Tibial nerve (tissue), 4 donors: ENCODE results near the gene TYMP.

ENCODE experiments used
- EP300 ChIP-seq, 2 donors: sonication (generic); formaldehyde crosslinking; IDR thresholded peaks; one replicate each; pipeline ENCODE4 v1.6.1; 2017; ENCODE audit warnings: antibody characterized with exemption in 2 of 2, mild to moderate bottlenecking in 1 of 2
- POLR2A ChIP-seq, 2 donors: fragments of 450-650 bp; IDR thresholded peaks; one replicate each; pipeline ENCODE4 v1.6.1; 2017; ENCODE audit warnings: antibody characterized with exemption in 2 of 2, mild to moderate bottlenecking in 2 of 2, moderate library complexity in 2 of 2
- TF ChIP-seq, protein P1 (sequence below), 5 experiments: fragments of 200-600 bp in 3 of 5; fragments of 450-650 bp in 2 of 5; sonication (generic) in 3 of 5; IDR thresholded peaks; one replicate each; pipeline ENCODE4 v1.5.1; 2016 to 2019; ENCODE audit warnings: antibody characterized with exemption in 5 of 5, mild to moderate bottlenecking in 3 of 5, moderate library complexity in 2 of 5

DNA sequence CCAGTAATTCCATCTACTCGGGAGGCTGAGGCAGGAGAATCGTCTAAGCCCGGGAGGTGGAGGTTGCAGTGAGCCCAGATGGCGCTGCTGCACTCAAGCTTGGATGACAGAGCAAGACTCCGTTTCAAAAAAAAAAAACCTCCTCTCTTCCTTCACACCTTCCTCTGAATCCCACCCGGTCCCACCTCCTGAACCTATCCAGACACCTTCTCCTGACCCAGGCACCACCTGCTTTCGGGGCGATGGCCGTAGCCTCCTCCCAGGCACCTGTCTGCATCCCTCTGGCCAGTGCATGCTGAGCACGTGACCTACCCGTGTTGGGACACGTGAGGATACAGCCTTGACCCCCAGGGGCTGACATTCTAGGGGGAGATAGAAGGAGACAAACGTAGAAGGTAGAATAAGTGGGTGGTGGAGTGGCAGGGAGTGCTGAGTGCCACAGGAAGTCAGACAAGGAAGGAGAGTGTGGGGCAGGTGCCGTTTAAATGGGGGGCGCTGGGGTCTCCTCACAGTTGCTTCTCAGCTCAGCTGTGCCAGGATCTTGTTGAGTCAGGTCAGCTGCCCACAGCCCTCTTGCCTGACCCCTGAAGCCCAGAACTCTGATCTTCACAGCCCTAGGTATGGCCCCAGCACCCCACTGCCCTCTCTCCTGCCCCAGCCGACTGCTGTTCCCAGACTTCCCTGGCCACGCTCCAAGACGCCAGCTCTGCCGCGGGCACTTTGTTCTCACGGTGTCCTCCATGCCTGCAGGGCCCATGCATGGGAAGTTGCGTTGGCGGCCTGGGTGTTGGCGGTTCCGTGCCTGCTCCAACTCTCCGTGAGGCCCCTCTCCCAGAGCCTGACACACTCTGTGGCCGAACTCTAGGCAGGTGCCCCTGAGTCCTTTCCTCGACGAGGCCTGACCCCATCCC lies 44.3 kb downstream of the TYMP start:
- TF ChIP-seq, protein P1, sequence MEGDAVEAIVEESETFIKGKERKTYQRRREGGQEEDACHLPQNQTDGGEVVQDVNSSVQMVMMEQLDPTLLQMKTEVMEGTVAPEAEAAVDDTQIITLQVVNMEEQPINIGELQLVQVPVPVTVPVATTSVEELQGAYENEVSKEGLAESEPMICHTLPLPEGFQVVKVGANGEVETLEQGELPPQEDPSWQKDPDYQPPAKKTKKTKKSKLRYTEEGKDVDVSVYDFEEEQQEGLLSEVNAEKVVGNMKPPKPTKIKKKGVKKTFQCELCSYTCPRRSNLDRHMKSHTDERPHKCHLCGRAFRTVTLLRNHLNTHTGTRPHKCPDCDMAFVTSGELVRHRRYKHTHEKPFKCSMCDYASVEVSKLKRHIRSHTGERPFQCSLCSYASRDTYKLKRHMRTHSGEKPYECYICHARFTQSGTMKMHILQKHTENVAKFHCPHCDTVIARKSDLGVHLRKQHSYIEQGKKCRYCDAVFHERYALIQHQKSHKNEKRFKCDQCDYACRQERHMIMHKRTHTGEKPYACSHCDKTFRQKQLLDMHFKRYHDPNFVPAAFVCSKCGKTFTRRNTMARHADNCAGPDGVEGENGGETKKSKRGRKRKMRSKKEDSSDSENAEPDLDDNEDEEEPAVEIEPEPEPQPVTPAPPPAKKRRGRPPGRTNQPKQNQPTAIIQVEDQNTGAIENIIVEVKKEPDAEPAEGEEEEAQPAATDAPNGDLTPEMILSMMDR (IDR thresholded peaks at IDR 0.05) = no peak
- TF ChIP-seq EP300 (IDR thresholded peaks at IDR 0.05) = no peak
- no peak for TF ChIP-seq POLR2A (IDR thresholded peaks at IDR 0.05)
